GM13976 (cell line): ENCODE data around the gene TTBK1.

Experiments
- DNase-seq: peaks from one replicate; pipeline ENCODE4 v3.0.0; 2012; ENCODE audit warnings: low spot score
- in situ Hi-C: fragments of 300-500 bp; cut with MboI; formaldehyde crosslinking; loops from one replicate; pipeline ENCODE4 v1.12.0; 2022; ENCODE audit warnings: low sequenced_read_pairs, mixed read lengths, inconsistent platforms; ENCODE audit not compliant: unreplicated experiment
- TF ChIP-seq, protein P1 (sequence below): IDR thresholded peaks from 2 replicates; pipeline ENCODE4 v1.5.1; 2012; ENCODE audit warnings: borderline replicate concordance, mild to moderate bottlenecking; ENCODE audit not compliant: insufficient read depth; ENCODE audit errors: extremely low read depth, missing control alignments, control extremely low read depth

The TTBK1 gene

DNA sequence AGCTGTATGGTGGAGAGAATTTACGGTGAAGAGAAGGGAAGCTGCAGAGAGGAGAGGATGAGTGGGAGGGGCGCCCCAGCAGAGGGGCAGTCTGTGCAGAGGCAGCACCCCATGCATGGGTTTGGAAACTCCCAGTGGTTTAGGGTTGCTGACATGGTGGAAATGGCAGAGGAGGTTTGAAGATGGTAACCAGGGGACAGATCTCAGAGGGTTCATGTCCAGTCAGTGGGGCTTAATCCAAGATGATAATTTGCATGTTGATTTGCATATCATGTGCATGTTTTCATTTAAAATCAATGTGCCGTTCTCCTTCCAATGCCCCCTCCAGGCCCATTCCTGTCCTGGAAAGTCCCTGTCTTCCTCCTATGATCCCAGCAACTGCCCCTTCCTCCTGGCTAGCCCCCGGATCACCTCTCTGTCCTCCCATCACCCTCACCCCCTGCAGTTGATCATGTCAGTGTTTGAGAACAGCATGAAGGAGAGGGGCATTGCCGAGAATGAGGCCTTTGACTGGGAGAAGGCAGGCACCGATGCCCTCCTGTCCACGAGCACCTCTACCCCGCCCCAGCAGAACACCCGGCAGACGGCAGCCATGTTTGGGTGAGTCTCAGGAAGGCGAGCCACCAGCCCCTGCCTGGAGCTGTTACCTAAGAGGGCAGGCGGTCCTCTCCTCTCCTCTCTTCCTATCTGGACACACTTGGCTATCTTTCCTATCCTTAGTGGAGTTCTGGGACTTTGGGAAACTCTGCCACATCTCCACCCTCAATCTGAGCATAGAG lies 14.3 kb downstream of the TTBK1 start:
- no peak for DNase-seq
- TF ChIP-seq, protein P1, sequence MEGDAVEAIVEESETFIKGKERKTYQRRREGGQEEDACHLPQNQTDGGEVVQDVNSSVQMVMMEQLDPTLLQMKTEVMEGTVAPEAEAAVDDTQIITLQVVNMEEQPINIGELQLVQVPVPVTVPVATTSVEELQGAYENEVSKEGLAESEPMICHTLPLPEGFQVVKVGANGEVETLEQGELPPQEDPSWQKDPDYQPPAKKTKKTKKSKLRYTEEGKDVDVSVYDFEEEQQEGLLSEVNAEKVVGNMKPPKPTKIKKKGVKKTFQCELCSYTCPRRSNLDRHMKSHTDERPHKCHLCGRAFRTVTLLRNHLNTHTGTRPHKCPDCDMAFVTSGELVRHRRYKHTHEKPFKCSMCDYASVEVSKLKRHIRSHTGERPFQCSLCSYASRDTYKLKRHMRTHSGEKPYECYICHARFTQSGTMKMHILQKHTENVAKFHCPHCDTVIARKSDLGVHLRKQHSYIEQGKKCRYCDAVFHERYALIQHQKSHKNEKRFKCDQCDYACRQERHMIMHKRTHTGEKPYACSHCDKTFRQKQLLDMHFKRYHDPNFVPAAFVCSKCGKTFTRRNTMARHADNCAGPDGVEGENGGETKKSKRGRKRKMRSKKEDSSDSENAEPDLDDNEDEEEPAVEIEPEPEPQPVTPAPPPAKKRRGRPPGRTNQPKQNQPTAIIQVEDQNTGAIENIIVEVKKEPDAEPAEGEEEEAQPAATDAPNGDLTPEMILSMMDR = no peak
- in situ Hi-C loops = loop anchor here (25.0 kb wide), 1 partner anchor 230 kb away; the partner anchor contains the start of gene TJAP1

DNA sequence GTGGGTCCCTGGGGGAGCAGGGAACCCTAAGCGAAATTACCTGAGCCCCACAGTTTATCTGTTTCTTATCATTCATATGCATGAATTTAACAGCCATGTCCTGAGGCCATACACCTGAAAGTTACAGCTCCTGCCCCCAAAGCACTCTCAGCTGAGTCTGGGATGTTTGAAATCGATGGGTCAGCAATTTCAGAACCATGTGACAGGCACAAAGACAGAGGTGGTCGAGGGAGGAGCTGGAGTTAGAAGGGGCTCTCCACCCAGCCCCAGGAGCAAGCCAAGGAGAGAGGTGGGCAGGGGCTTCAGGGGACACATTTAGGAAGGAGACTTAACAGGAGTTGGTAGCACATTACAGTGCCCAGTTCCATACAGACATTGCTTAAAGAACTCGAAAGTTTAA lies 14.9 kb downstream of the TTBK1 start:
- DNase-seq = no peak
- TF ChIP-seq, protein P1 = no peak
- in situ Hi-C loops = loop anchor here (25.0 kb wide), 1 partner anchor 229 kb away; the partner anchor contains the start of gene TJAP1

DNA sequence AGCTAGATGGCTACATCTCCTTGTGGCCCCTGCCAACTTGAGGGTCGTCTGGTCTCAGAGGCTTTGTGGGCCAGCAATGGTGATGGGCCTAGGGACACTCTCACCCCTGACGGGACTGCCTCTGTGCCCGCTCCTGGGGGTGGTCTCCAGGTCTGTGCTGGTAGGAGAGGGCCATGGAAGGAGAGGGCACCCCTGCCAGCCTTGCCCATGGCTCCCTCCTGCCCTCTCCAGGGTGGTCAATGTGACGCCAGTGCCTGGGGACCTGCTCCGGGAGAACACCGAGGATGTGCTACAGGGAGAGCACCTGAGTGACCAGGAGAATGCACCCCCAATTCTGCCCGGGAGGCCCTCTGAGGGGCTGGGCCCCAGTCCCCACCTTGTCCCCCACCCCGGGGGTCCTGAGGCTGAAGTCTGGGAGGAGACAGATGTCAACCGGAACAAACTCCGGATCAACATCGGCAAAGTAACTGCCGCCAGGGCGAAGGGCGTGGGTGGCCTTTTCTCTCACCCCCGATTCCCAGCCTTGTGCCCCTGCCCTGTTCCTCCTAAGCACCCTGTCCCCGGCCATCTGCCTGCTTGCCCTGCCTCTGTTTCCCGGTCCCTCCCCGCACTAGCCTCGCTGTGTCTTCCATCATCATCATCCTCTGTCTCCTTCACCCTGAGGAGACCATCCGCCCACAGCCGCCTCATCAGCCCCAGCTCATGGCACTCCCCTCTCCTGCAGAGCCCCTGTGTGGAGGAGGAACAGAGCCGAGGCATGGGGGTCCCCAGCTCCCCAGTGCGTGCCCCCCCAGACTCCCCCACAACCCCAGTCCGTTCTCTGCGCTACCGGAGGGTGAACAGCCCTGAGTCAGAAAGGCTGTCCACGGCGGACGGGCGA lies 15.8 kb downstream of the TTBK1 start:
- DNase-seq = no peak
- TF ChIP-seq, protein P1 = no peak
- in situ Hi-C loops = loop anchor here (25.0 kb wide), 1 partner anchor 228 kb away; the partner anchor contains the start of gene TJAP1

DNA sequence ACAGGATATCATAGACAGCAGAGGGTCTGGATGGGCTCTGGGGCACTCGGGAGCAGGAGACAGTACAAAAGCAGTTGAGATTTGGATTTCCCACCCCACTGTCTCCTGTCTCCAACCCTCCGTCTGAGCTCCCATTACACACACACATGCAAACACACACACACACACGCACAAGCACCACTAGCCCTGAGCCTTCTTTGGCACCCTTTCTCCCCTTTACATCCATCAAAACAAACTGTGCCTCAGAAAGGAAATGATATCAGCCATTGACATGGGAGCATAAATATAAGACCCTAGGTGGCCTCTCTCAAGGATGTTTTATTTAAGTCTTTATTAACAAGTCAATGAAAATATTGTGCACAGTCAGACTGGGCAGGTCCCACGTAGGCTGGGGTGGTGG lies 17.5 kb downstream of the TTBK1 start:
- in situ Hi-C loops = loop anchor here (25.0 kb wide), 1 partner anchor 227 kb away; the partner anchor contains the start of gene TJAP1
- TF ChIP-seq, protein P1 = no peak

DNA sequence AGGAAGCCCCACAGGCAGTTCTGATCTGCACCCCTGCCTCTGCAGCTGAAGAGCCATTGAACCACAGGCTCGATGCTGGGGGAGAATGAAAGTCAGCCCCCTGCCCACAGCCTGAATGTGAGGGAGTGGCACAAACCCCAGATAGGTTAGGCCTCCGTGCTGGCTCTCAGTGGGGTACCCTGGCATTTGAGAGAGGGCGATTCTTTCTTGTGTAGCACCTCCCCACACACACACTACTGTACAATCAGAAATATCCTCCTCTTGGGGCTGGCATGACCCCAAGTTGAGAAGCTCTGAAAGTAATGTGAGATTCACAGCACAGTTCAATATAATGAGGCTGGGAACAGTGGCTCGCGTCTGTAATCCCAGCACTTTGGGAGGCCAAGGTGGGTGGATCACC lies 17.9 kb downstream of the TTBK1 start:
- TF ChIP-seq, protein P1 = no peak
- in situ Hi-C loops = loop anchor here (25.0 kb wide), 1 partner anchor 226 kb away; the partner anchor contains the start of gene TJAP1
- no peak for DNase-seq

More for the DNA sequence above, 17.5 kb downstream of the TTBK1 start:
- DNase-seq = no peak
